H9 (cell line): Measurements from ENCODE around the gene OSBPL2. TPM values are rescaled to one million over a fixed set of nuclear protein-coding genes. Genes with fewer than 3 reads are reported as not detected.

Experiments
- DNase-seq: peaks from one replicate; pipeline ENCODE4 v3.0.0-alpha.2; 2017
- H2AFZ ChIP-seq: one replicate; pipeline ENCODE4 v1.6.1; 2013; ENCODE audit warnings: mild to moderate bottlenecking, low read length, control low read depth, moderate library complexity
- H2AK5ac ChIP-seq: 2 replicates; pipeline ENCODE4 v1.6.1; 2013; ENCODE audit warnings: low read length, control low read depth, mixed read lengths; ENCODE audit not compliant: insufficient read length
- H2BK120ac ChIP-seq: one replicate; pipeline ENCODE4 v1.6.1; 2013; ENCODE audit warnings: low read depth, mild to moderate bottlenecking, low read length, control low read depth, inconsistent platforms; ENCODE audit not compliant: poor library complexity, severe bottlenecking
- H2BK12ac ChIP-seq: 2 replicates; pipeline ENCODE4 v1.6.1; 2013; ENCODE audit warnings: low read length, control low read depth, mixed read lengths, low read depth; ENCODE audit not compliant: insufficient read length
- H2BK15ac ChIP-seq: 2 replicates; pipeline ENCODE4 v1.6.1; 2013; ENCODE audit warnings: low read depth, low read length, control low read depth
- H2BK20ac ChIP-seq: one replicate; pipeline ENCODE4 v1.6.1; 2013; ENCODE audit warnings: low read depth, mild to moderate bottlenecking, low read length, control low read depth, inconsistent platforms; ENCODE audit not compliant: poor library complexity, severe bottlenecking
- H2BK5ac ChIP-seq: 2 replicates; pipeline ENCODE4 v1.6.1; 2013; ENCODE audit warnings: low read length, control low read depth, mixed read lengths; ENCODE audit not compliant: insufficient read length
- H3K14ac ChIP-seq: 2 replicates; pipeline ENCODE4 v1.6.1; 2013; ENCODE audit warnings: low read length, control low read depth; ENCODE audit not compliant: insufficient read depth
- H3K18ac ChIP-seq: 2 replicates; pipeline ENCODE4 v1.6.1; 2013; ENCODE audit warnings: low read depth, mild to moderate bottlenecking, mixed read lengths, low read length, control low read depth; ENCODE audit not compliant: insufficient read length
- H3K23ac ChIP-seq: 2 replicates; pipeline ENCODE4 v1.6.1; 2013; ENCODE audit warnings: low read length, control low read depth, mixed read lengths, low read depth; ENCODE audit not compliant: insufficient read length
- H3K23me2 ChIP-seq: 2 replicates; pipeline ENCODE4 v1.6.1; 2013; ENCODE audit warnings: low read depth, mild to moderate bottlenecking, mixed read lengths, low read length, control low read depth; ENCODE audit not compliant: insufficient read length, poor library complexity, severe bottlenecking
- H3K27ac ChIP-seq: 2 replicates; pipeline ENCODE4 v1.5.1; 2013; ENCODE audit warnings: low read length, control low read depth, mixed read lengths, low read depth; ENCODE audit not compliant: insufficient read length
- H3K27me3 ChIP-seq: 2 replicates; pipeline ENCODE4 v1.6.1; 2013; ENCODE audit warnings: low read length, control low read depth, inconsistent platforms; ENCODE audit not compliant: insufficient read depth
- H3K4ac ChIP-seq: 2 replicates; pipeline ENCODE4 v1.6.1; 2013; ENCODE audit warnings: low read depth, mild to moderate bottlenecking, control low read depth, inconsistent platforms, low read length, moderate library complexity
- H3K4me1 ChIP-seq: 2 replicates; pipeline ENCODE4 v1.6.1; 2013; ENCODE audit warnings: low read length, control low read depth, inconsistent platforms; ENCODE audit not compliant: insufficient read depth
- H3K4me2 ChIP-seq: 2 replicates; pipeline ENCODE4 v1.6.1; 2013; ENCODE audit warnings: low read length, control low read depth, mixed read lengths; ENCODE audit not compliant: insufficient read length, insufficient read depth
- H3K56ac ChIP-seq: 2 replicates; pipeline ENCODE4 v1.6.1; 2013; ENCODE audit warnings: low read depth, mild to moderate bottlenecking, mixed read lengths, low read length, control low read depth; ENCODE audit not compliant: insufficient read length
- H3K79me1 ChIP-seq: 2 replicates; pipeline ENCODE4 v1.6.1; 2013; ENCODE audit warnings: low read depth, mild to moderate bottlenecking, moderate library complexity, low read length, control low read depth, inconsistent platforms; ENCODE audit not compliant: insufficient read depth, poor library complexity, severe bottlenecking
- H3K79me2 ChIP-seq: 2 replicates; pipeline ENCODE4 v1.6.1; 2013; ENCODE audit warnings: low read length, control low read depth, inconsistent platforms; ENCODE audit not compliant: insufficient read depth
- H3K9ac ChIP-seq: 2 replicates; pipeline ENCODE4 v1.6.1; 2013; ENCODE audit warnings: low read length, control low read depth, mixed read lengths; ENCODE audit not compliant: insufficient read length; ENCODE audit errors: extremely low read depth
- H3K9me3 ChIP-seq: one replicate; pipeline ENCODE4 v1.6.1; 2013; ENCODE audit warnings: low read depth, low read length, inconsistent platforms; ENCODE audit not compliant: control insufficient read depth
- H3T11ph ChIP-seq: one replicate; pipeline ENCODE4 v1.6.1; 2013; ENCODE audit warnings: mild to moderate bottlenecking, low read length, control low read depth, inconsistent platforms
- H4K20me1 ChIP-seq: one replicate; pipeline ENCODE4 v1.6.1; 2013; ENCODE audit not compliant: control insufficient read depth, insufficient read length, insufficient read depth
- H4K5ac ChIP-seq: 2 replicates; pipeline ENCODE4 v1.6.1; 2013; ENCODE audit warnings: low read depth, mild to moderate bottlenecking, mixed read lengths, low read length, control low read depth; ENCODE audit not compliant: insufficient read length
- H4K8ac ChIP-seq: replicated peaks from 2 replicates; pipeline ENCODE4 v1.6.1; 2013; ENCODE audit warnings: low read length, control low read depth, mixed read lengths, low read depth; ENCODE audit not compliant: insufficient read length
- H4K91ac ChIP-seq: 2 replicates; pipeline ENCODE4 v1.6.1; 2013; ENCODE audit warnings: low read depth, mild to moderate bottlenecking, moderate library complexity, mixed read lengths, low read length, control low read depth; ENCODE audit not compliant: insufficient read length
- H3K27ac Mint-ChIP-seq, 3 experiments: 2 replicates in 2 of 3; 3 replicates in 1 of 3; pipeline ENCODE4 v1.8.0; 2020 to 2021; ENCODE audit warnings: mixed read lengths in 3 of 3, mild to moderate bottlenecking in 1 of 3, moderate library complexity in 1 of 3
- H3K27me3 Mint-ChIP-seq: 2 replicates; pipeline ENCODE4 v1.8.0; 2021; ENCODE audit warnings: low read depth, mild to moderate bottlenecking, moderate library complexity, mixed read lengths
- H3K36me3 Mint-ChIP-seq, 3 experiments: 2 replicates in 2 of 3; 3 replicates in 1 of 3; pipeline ENCODE4 v1.8.0; 2020 to 2021; ENCODE audit warnings: low read depth in 3 of 3, mixed read lengths in 3 of 3; ENCODE audit not compliant: insufficient read depth in 1 of 3
- H3K4me1 Mint-ChIP-seq, 2 experiments: 2 replicates each; pipeline ENCODE4 v1.8.0; 2020; ENCODE audit warnings: mixed read lengths in 2 of 2
- H3K4me3 Mint-ChIP-seq, 2 experiments: 2 replicates in 1 of 2; 3 replicates in 1 of 2; pipeline ENCODE4 v1.8.0; 2020 to 2021; ENCODE audit warnings: mild to moderate bottlenecking in 2 of 2, mixed read lengths in 2 of 2, moderate library complexity in 1 of 2
- H3K9me3 Mint-ChIP-seq, 2 experiments: 2 replicates in 1 of 2; 3 replicates in 1 of 2; pipeline ENCODE4 v1.8.0; 2020; ENCODE audit warnings: mild to moderate bottlenecking in 2 of 2, mixed read lengths in 2 of 2, moderate library complexity in 1 of 2
- WGBS: extraction: QIAGEN DNeasy Blood & Tissue Kit; methylation state at CpG from one replicate; pipeline ENCODE4 v1.1.7; 2013; ENCODE audit warnings: missing lambda C conversion rate, low lambda C conversion rate, mixed read lengths; ENCODE audit not compliant: insufficient read length; ENCODE audit errors: extremely low coverage; 5-methylcytosine and 5-hydroxymethylcytosine counted together
- total RNA-seq: library from RNA; stranded (reverse); gene quantifications from 2 replicates; pipeline ENCODE4 v1.2.1, GENCODE V29; 2021
- TF ChIP-seq, protein P1 (sequence below): fragments of 200-600 bp; sonication (generic); conservative IDR thresholded peaks from 3 replicates; pipeline ENCODE4 v1.8.0; 2021; ENCODE audit warnings: antibody characterized with exemption, mild to moderate bottlenecking

OSBPL2 gene
- total RNA-seq, 1 experiment from 2014 or later: 47.3 TPM

DNA sequence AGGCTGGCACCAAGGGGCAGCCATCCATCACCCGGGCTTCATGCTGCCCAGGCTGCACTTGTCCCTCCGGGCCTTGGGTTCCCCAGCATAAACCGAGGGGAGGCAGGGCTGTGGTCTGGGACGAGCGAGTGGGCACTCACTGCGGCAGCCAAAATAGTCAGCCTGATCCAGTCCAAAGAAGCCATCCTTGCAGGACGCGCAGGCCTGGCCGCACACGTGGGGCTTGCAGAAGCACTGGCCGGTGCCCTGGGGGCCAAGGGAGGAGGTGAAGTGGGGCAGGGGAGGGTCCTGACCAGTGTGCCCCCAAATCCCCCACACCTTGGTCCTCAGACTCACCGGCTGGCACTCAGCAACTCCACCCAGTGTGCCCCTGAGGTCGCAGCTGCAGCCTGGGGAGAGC, 96.6 kb downstream of the OSBPL2 start:
- Histone ChIP-seq H3K27me3 (no peaks in the 10 kb centered on the region), H3K9ac (no peak overlapping the region), H3T11ph (no peak overlapping the region), H3K4me1 (no peaks in the 10 kb centered on the region), H2AFZ (no peak overlapping the region), H3K4me2 (no peak overlapping the region), H2BK5ac (no peak overlapping the region), H2BK12ac (no peak overlapping the region), H3K14ac (no peak overlapping the region), H3K27ac (no peak overlapping the region), H3K23me2 (no peaks in the 10 kb centered on the region), H2BK15ac (no peak overlapping the region), H4K20me1 (peaks cover 3% of the 10 kb centered on the region), H4K91ac (no peak overlapping the region), H3K4ac (no peak overlapping the region), H3K79me2 (no peaks in the 10 kb centered on the region), H3K9me3 (no peaks in the 10 kb centered on the region), H3K23ac (no peak overlapping the region), H3K79me1 (no peaks in the 10 kb centered on the region), H4K8ac (no peak overlapping the region), H3K56ac (no peak overlapping the region), H2AK5ac (no peak overlapping the region), H2BK20ac (no peak overlapping the region), H3K18ac (no peak overlapping the region), H2BK120ac (no peak overlapping the region), H4K5ac (no peak overlapping the region)
- Mint-ChIP-seq H3K27me3 (no peaks in the 10 kb centered on the region), H3K9me3 (no peaks in the 10 kb centered on the region), H3K36me3 (peaks cover 13 to 58% (median 52%) of the 10 kb centered on the region in 3 experiments; a peak in 6 of 7 replicates), H3K4me1 (no peaks in the 10 kb centered on the region), H3K27ac (no peak overlapping the region), H3K4me3 (no peak overlapping the region)
- WGBS: no CpG with 5 or more reads among the region's 13 CpGs
- DNase-seq: no peak
- TF ChIP-seq, protein P1, sequence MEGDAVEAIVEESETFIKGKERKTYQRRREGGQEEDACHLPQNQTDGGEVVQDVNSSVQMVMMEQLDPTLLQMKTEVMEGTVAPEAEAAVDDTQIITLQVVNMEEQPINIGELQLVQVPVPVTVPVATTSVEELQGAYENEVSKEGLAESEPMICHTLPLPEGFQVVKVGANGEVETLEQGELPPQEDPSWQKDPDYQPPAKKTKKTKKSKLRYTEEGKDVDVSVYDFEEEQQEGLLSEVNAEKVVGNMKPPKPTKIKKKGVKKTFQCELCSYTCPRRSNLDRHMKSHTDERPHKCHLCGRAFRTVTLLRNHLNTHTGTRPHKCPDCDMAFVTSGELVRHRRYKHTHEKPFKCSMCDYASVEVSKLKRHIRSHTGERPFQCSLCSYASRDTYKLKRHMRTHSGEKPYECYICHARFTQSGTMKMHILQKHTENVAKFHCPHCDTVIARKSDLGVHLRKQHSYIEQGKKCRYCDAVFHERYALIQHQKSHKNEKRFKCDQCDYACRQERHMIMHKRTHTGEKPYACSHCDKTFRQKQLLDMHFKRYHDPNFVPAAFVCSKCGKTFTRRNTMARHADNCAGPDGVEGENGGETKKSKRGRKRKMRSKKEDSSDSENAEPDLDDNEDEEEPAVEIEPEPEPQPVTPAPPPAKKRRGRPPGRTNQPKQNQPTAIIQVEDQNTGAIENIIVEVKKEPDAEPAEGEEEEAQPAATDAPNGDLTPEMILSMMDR: no peak
